NCI-H1436 (cell line): Measurements from ENCODE around the gene APOBR.
"Not testable (repeated sequence)": the region's sequence is repeated elsewhere in the genome, so short reads cannot be mapped to it uniquely, and the experiment has no call there.

Experiments used
- DNase-seq: peaks from one replicate; lab custom pipeline; 2025; lab: John Stamatoyannopoulos, UW

APOBR gene, protein sequence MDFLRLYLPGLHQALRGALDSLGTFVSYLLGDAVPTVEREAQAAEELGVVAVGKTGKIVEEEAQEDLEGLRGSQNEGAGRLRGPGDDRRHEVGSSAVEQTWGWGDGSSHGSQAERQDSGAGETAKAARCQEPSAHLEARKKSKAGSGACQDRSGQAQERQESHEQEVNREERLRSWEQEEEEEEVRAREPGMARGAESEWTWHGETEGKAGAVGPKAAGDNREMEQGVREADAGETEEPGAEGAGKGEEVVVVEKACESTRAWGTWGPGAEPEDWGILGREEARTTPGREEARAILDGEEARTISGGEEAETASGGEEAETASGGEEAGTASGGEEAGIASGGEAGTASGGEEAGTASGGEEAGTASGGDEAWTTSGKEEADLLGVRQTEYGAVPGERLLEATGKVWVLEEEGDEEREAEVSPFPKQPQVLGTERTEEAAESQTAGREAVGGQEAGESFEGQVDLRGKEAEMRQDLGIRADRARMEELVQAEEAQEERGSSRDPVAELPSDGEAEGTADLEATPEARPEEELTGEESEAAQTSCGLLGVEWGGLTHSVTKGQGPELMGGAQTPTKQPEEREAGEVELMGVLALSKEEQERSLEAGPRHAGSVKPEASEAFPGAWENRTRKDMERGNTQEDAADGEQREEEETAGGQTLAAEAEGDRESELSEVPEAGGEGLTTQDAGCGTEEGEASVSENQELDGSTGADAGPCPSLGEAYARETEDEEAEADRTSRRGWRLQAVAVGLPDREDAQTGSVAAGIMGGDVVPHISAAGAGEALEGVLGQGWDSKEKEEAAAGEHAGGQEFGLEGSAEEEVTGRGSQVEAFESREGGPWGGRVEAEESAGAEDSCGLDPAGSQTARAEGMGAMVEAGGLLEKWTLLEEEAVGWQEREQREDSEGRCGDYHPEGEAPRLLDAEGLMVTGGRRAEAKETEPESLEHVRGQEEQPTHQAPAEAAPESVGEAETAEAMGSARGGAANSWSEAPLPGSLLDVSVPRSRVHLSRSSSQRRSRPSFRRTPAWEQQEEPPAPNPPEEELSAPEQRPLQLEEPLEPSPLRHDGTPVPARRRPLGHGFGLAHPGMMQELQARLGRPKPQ

DNA sequence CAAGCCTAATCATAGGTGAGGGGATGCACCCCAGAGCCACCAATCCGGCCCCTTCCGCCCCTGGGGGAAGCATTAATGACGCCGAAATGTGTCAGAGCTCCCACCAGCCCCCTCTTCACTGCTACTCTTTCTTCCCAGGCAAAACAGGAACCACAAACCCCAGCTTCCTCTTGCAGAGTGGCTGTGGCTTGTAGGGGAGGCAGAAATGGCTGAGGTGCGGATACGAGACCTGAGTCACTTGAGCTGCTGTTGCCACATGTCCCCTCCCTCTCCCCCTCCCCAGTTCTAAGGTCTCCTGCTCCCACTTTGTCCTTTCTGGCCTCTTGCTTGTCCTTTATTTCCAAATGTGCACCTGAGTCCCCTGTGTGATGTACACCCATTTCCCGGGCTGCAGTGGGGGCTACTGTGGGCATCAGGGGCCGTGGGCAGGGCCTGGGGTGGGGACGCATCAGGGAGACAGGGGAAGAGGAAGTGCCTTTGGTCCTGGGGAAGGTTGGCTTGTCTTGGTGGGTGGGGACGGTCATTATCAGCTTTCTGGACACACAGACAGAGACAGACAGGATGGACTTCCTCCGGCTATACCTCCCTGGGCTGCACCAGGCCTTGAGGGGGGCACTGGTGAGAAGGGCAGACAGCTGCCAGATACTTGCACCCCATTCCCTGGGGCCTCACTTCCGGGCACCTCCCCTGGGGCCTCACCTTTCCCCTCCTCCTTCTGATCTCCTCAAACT is at the start of gene APOBR:
Gene APOBR (plus strand): TSS at position 523 of the 731 bp plus-strand sequence. CDS start 39 bp downstream, at position 562.
- DNase-seq, result no peak

DNA sequence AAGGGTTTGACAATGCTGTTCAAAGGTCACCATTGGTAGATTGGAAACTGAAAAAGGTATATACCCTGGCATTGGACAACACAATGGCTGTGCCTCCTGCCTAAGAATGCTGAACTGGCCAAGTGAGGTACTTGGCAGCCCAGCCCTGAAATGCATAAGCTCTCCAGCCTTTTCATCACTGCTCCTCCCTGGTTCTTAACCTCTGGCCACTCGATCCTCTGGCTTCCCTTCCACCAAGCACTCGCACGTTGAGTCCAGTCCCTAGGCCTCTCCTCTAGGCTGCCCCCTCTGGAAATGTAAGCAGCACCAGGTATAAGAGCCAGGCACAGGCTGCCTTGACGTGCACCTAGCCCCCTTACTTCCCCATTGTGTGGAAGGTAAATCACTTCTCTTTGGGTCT is 48.1 kb upstream of the APOBR start:
- not testable (repeated sequence) for DNase-seq

DNA sequence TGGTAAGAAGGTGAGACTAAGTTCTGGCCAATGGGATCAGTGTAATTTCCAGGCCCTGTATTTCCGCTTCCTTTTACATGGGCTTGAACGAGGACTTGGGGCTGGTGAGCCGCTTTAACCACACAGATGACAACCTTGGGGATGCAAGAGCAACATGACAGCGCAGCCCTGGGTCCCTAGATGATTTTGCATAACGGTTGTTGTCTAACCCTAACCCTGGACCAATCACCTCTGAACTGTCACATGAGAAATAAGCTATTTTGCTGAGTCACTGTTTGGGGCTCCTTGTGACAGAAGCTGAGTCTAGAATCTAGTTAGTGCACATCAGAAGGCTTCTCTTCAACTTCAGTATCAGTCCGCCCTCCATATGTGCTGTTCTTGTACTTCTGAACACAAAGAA is 47.4 kb upstream of the APOBR start:
- not testable (repeated sequence) for DNase-seq

DNA sequence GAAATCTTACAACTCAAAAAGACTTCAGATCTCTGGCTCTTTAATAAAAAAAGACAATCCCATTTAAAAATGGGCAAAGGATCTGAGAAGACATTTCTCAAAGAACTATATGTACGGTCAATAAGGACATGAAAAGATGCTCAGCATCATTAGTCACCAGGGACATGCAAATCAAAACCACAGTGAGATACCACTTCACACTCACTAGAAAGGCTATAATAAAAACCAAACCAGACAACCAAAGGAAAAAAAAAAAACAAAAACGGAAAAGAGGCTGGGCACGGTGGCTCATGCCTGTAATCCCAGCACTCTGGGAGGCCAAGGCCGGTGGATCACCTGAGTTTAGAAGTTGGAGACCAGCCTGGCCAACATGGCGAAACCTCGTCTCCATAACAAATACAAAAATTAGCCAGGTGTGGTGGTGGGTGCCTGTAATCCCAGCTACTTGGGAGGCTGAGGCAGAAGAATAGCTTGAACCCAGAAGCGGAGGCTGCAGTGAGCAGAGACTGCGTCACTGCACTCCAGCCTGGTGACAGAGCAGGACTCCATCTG is 20.7 kb upstream of the APOBR start:
- no peak for DNase-seq

DNA sequence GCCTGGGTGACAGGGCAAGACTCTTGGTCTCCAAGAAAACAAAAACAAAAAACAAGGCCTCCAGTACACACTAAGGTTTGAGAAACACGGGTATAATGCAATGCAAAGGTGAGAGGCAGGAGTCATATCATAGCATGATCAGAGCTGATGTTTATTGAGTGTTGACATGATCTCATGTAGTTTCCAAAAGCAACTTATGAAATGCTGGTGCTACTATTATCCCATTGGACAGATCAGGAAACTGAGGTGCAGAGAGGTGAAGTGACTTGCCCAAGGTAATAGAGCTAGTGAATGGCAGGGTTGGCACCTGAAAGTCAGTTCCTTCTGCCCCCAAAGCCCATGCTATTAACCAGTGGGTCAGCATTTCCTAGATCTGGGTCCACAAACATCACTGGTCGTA is 19.2 kb upstream of the APOBR start:
- DNase-seq, result no peak

DNA sequence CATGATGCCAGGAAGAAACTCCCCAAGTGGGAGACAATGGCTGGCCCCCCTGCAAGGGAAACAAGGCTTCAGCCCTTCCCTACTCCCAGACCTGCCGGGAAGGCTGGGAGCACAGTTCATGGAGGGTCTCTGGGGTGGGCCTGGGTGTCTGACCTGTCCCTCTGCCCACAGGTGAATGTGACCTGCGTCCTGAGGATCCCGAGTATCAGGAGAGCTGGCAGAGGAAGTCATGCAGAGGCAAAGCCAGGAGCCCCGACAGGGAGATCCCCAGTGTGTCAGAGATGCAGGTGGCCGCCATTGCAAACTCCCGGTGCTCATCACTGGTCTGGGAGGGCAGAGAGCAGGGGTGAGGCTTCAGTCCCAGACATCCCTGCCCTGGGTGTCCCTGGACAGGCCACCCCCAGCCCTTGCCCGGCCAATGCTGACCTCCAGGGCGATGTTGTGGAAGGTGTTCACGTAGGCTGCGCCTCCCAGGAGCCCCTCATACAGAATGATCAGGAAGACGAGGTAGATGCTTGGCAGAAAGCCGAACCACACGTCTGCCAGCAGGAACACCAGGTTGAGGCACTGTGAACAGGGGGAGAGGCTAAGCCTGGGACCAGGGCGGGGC is 17.0 kb upstream of the APOBR start:
- DNase-seq, result no peak

DNA sequence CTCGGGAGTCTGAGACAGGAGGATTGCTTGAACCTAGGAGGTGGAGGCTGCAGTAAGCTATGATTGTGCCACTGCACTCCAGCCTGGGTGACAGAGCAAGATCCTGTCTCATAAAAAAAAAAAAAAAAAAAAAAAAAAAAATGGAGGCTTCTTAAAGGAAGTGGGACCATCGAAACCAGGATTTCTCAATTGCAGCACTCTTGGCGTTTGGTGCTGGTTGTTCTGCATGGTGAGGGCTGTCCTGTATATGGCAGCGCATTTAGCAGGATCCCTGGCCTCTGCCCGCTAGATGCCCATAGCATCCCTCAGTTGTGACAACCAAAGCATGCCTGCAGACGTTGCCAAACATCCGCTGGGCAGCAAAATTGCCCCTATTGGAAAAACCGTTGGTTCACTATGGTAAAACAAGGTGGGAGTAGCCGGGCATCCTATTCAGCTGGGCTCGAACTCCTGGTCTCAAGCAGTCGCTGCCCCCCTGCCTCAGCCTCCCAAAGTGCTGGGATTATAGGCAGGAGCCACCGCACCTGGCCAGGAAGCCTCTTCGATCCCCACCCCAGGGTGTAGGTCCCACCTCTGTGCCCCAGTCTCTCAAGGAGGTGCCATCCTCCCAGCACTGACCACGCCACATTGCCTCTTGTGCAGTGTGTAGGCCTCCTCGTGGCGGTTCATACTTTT is 15.8 kb upstream of the APOBR start:
- DNase-seq, result no peak

DNA sequence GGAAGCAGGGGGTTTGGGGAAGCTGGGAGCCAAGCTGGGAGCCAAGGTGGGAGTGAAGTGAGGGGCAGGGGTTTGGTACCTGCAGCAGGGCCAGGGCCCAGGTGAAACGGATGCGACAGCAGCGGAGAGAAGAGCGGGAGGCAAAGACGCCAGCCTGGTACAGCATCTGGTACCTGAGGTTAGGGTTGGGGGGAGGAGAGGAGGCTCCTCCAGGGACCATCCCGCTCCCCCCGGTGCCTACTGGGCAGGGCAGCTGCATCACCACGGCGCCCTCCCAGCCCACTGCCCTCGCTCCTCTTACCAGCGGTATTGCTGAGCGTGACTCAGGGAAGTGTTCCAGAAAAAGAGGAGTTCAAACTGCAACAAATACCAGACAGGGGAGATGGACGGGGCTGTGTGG is 12.4 kb upstream of the APOBR start:
- DNase-seq, result no peak

DNA sequence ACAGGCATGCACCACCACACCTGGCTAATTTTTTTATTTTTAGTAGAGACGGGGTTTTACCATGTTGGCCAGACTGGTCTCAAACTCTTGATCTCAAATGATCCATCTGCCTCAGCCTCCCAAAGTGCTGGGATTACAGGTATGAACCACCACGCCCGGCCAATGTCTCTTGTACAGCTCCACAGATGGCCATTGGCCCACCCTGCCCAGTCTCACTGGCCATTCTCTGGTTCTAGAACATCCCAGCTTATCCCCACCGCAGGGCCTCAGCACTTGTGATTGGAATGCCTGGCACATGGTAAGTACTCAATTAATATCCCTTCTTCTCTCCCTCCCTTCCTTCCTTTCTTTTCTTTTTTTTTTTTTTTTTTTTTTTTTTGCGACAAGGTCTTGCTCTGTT is 11.1 kb upstream of the APOBR start:
- DNase-seq, result not testable (repeated sequence)

DNA sequence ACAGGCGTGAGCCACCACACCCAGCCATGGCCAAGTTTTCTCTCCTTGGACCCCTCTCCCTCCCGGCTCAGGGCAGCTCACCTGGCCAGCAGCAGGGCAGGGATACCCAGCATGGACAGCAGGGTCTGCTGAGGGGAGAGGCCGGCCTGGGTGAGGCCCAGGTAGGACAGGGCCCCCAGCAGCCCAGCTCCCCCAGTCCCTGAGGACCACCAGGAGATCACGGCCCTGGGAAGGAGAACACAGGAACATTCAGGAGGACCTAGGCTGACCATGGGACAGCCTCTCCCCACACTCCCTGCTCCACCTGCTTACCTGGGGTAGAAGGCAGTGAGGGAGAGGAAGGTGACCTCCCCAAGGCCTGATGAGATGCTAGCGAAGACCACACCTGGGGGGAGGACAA is 8.2 kb upstream of the APOBR start:
- no peak for DNase-seq

DNA sequence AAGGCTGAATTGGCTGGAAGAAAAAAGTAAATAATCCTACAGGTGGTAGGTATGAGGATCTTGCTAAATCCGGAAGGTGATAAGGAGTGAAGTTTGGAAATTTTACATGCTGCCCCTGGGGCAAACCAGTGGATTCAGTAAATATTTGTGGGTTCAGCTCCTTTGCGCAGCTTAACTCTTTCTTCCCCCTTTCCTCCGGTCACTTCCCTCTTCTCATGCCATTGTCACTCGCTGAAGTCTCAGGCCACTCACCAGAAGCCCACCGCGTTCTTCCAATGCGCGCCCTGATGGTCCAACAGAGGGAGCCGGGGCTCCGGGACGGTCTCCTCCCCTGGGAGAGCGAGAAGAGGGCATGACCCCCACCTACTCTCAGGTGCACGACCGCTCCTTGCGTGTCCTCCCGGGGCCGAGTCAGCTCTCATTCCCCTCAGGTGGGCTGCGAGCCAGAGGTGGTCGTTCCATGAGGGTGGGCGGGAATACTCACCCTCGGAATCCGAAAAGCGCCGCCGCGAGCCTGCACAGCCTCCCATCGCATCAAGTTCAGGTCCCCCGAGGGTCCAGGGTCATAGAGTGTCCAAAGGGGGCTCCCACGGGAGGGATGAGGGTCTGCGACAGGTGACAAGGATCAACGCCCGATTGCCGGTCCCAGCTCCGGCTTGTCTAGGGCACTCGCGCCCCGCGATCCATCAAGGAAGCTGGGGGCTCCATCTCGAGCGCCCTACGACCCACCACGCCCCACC is 3.0 kb upstream of the APOBR start:
- no peak for DNase-seq

DNA sequence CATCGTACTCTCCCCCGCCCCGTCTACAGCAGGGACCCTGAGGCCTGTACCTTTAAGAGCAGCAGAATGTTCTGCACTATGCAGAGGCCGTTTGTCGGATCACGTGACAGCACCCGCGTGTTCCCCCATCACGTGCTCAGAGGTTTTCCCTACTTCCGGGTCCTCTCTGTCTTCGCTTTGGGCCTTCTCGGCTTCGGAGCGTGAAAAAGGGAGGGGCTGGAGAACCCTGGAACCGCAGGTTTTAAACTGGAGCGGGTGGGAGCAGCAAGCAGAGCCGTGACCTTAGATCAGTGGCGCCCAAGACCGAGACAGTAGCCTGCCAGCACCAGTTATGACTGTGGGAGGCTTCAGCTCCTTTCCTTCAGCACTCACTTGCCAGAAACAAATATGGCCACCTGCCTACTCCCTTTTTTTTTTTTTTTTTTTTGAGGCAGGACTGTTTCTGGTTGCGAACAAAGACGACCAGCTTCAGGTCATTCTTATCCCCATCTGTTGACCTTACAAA is 2.4 kb upstream of the APOBR start, which contains the start of gene CLN3:
Gene CLN3 (minus strand): TSS at position 105 of the 505 bp plus-strand sequence. CDS start 315 bp downstream, outside the sequence.
- peak; percentile 89 for DNase-seq

DNA sequence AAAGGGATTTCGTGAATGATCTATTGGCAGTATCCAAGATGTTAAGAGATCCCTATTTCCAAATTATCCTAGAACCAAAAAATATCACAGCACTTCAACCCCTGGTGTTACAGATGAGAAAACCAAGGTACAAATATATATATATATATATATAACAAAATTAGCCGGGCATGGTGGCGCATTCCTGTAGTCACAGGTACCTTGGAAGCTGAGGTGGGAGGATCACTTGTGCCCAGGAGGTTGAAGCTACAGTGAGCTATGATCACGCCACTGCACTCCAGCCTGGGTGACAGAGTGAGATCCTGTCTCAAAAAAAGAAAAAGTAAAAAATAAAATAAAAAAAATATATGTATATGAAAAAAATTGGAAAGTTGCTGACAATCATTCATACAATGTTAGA is 1.9 kb upstream of the APOBR start:
- DNase-seq, result no peak

DNA sequence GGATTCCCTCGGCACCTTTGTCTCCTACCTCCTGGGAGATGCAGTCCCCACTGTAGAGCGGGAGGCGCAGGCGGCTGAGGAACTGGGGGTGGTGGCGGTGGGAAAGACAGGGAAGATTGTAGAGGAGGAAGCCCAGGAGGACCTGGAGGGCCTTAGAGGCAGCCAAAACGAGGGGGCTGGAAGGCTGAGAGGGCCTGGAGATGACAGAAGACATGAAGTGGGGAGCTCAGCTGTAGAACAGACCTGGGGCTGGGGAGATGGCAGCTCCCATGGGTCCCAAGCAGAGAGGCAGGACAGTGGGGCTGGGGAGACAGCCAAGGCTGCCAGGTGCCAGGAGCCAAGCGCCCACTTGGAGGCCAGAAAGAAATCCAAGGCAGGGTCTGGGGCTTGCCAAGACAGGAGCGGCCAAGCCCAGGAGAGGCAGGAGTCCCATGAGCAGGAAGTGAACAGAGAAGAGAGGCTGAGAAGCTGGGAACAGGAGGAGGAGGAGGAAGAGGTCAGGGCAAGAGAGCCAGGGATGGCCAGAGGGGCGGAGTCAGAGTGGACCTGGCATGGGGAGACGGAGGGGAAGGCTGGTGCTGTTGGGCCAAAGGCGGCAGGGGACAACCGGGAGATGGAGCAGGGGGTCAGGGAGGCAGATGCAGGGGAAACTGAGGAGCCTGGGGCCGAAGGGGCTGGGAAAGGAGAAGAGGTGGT is 803 bp downstream of the APOBR start:
- DNase-seq, result no peak

DNA sequence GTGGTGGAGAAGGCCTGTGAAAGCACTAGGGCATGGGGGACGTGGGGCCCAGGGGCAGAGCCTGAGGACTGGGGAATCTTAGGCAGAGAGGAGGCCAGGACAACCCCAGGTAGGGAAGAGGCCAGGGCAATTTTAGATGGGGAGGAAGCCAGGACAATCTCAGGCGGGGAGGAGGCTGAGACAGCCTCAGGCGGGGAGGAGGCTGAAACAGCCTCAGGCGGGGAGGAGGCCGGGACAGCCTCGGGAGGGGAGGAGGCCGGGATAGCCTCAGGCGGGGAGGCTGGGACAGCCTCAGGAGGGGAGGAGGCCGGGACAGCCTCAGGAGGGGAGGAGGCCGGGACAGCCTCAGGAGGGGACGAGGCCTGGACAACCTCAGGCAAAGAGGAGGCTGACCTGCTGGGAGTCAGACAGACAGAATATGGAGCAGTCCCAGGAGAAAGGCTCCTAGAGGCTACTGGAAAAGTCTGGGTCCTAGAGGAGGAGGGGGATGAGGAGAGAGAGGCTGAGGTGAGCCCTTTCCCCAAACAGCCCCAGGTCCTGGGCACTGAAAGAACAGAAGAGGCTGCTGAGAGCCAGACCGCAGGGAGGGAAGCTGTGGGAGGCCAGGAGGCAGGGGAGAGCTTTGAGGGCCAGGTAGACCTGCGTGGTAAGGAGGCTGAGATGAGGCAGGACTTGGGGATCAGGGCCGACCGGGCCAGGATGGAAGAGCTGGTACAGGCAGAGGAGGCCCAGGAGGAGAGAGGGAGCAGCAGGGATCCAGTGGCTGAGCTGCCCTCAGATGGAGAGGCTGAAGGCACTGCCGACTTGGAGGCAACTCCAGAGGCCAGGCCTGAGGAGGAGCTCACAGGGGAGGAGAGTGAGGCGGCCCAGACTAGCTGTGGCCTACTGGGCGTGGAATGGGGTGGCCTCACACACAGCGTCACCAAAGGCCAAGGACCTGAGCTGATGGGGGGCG is 1.6 kb downstream of the APOBR start:
- DNase-seq, result no peak

DNA sequence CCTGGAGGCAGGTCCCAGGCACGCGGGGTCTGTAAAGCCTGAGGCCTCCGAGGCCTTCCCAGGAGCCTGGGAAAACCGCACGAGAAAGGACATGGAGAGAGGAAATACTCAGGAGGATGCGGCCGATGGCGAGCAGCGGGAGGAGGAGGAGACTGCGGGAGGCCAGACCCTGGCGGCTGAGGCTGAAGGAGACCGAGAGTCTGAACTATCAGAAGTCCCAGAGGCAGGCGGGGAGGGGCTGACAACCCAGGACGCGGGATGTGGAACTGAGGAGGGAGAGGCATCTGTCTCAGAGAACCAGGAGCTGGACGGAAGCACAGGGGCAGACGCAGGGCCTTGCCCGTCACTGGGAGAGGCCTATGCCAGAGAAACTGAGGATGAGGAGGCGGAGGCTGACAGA is 2.4 kb downstream of the APOBR start:
- no peak for DNase-seq

DNA sequence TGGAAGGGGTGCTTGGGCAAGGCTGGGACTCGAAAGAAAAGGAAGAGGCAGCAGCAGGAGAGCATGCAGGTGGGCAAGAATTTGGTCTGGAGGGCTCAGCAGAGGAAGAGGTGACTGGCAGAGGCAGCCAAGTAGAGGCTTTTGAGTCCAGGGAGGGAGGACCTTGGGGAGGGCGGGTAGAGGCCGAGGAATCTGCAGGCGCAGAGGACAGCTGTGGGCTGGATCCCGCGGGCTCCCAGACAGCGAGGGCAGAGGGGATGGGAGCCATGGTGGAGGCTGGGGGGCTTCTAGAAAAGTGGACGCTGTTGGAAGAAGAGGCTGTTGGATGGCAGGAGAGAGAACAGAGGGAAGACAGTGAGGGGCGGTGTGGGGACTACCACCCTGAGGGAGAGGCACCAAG is 2.9 kb downstream of the APOBR start:
- no peak for DNase-seq
